Panc1 (cell line): ENCODE data around the gene TBC1D12. TPM values are rescaled to one million over a fixed set of nuclear protein-coding genes. Genes with fewer than 3 reads are reported as not detected.

Experiments used
- ATAC-seq: fragments of 200-7000 bp; cut with Tn5 transposase; 2 replicates; pipeline ENCODE4 v1.9.1; 2020; ENCODE audit warnings: mild to moderate bottlenecking, moderate library complexity
- BruUV-seq: library from RNA; stranded (reverse); fragments of 400-500 nt; replicated peaks from 2 replicates; lab custom pipeline; 2021; lab: Mats Ljungman, UMichigan
- CTCF ChIA-PET: fragments of 300-600 bp; sonication (Branson Sonifier 250); formaldehyde crosslinking; loops from one replicate; lab custom pipeline; 2022; ENCODE audit warnings: antibody characterized with exemption; lab: Charles Lee
- POLR2A ChIA-PET: fragments of 300-600 bp; sonication (Branson Sonifier 250); formaldehyde crosslinking; loops from one replicate; lab custom pipeline; 2022; ENCODE audit warnings: antibody characterized with exemption; lab: Charles Lee
- DNase-seq: peaks from one replicate; pipeline ENCODE4 v3.0.0-alpha.2; 2010; ENCODE audit warnings: low read depth, low spot score
- H3K27ac ChIP-seq: 2 replicates; pipeline ENCODE4 v1.5.1; 2011; ENCODE audit warnings: mild to moderate bottlenecking, low read length, inconsistent platforms
- H3K27me3 ChIP-seq: fragments of 200-500 bp; sonication (Bioruptor generic); 2 replicates; pipeline ENCODE4 v1.6.0; 2014; ENCODE audit warnings: low read length, inconsistent platforms; ENCODE audit not compliant: control insufficient read depth, insufficient read depth
- H3K36me3 ChIP-seq: fragments of 200-500 bp; sonication (Bioruptor generic); 2 replicates; pipeline ENCODE4 v1.5.1; 2014; ENCODE audit warnings: inconsistent platforms, mild to moderate bottlenecking, low read length, moderate library complexity; ENCODE audit not compliant: control insufficient read depth, insufficient read depth
- H3K4me1 ChIP-seq: 2 replicates; pipeline ENCODE4 v1.5.1; 2011; ENCODE audit warnings: inconsistent platforms, mild to moderate bottlenecking, low read length, moderate library complexity; ENCODE audit not compliant: control insufficient read depth, insufficient read depth
- H3K4me3 ChIP-seq, 2 experiments: 2 replicates each; pipeline ENCODE4 v1.5.1; 2011 to 2012; ENCODE audit warnings: low read depth in 2 of 2, low read length in 2 of 2, mild to moderate bottlenecking in 2 of 2, inconsistent platforms in 1 of 2, moderate library complexity in 1 of 2
- H3K9me3 ChIP-seq: fragments of 200-500 bp; sonication (Bioruptor generic); 2 replicates; pipeline ENCODE4 v1.5.1; 2014; ENCODE audit warnings: low read depth, mild to moderate bottlenecking, inconsistent platforms, low read length, moderate library complexity; ENCODE audit not compliant: control insufficient read depth, insufficient read depth
- CTCF ChIP-seq: fragments of 450-650 bp; IDR thresholded peaks from 2 replicates; pipeline ENCODE4 v1.5.1; 2017; ENCODE audit warnings: mild to moderate bottlenecking
- POLR2AphosphoS5 ChIP-seq: IDR thresholded peaks from 2 replicates; pipeline ENCODE4 v1.6.1; 2012; ENCODE audit warnings: mild to moderate bottlenecking, low read depth, low read length, moderate library complexity
- REST ChIP-seq, 2 experiments: IDR thresholded peaks; 2 replicates each; pipeline ENCODE4 v1.6.1; 2011 to 2012; ENCODE audit warnings: low read depth in 2 of 2, control low read depth in 1 of 2, low read length in 1 of 2, mild to moderate bottlenecking in 1 of 2, moderate library complexity in 1 of 2; ENCODE audit not compliant: insufficient read depth in 1 of 2
- SIN3A ChIP-seq: IDR thresholded peaks from 2 replicates; pipeline ENCODE4 v1.6.1; 2012; ENCODE audit warnings: low read depth, mild to moderate bottlenecking, low read length, moderate library complexity, borderline replicate concordance; ENCODE audit not compliant: insufficient read depth
- TCF7L2 ChIP-seq: IDR thresholded peaks from 2 replicates; pipeline ENCODE4 v1.6.1; 2011; ENCODE audit warnings: mild to moderate bottlenecking, low read depth, low read length, inconsistent platforms
- in situ Hi-C: cut with HindIII; loops from 2 replicates; pipeline ENCODE4 v1.10.0; 2016; ENCODE audit warnings: low sequenced_read_pairs, low pct_unique_long_range_greater_than_20kb
- intact Hi-C: fragments of 100-400 bp; cut with micrococcal nuclease; formaldehyde crosslinking; loops from one replicate; pipeline ENCODE4 v1.10.0; 2022; ENCODE audit not compliant: unreplicated experiment
- total RNA-seq: library from RNA; stranded (reverse); gene quantifications from one replicate; pipeline ENCODE4 v1.2.1, GENCODE V29; 2021; ENCODE audit not compliant: unreplicated experiment

The TBC1D12 gene
- total RNA-seq, 1 experiment from 2014 or later, result 23.7 TPM

- H3K36me3 ChIP-seq, result no peaks in the 10 kb centered on the region; the same call in 1 of the 2 replicates
- CTCF ChIA-PET, result interaction anchor here (0.5 kb wide), 1 partner anchor 56 kb away, joined by 3 read pairs; no protein-coding TSS in a partner anchor
Measured at GRCh38 chr10:94481410-94481809, 79.1 kb downstream of the TBC1D12 start.

GRCh38 chr10:94483970-94484369 is 81.6 kb downstream of the TBC1D12 start:
- no peak for TF ChIP-seq CTCF
- no peak for TF ChIP-seq TCF7L2
- no peak for TF ChIP-seq POLR2AphosphoS5
- TF ChIP-seq SIN3A, result no peak
- no peak for TF ChIP-seq REST (IDR thresholded peaks at IDR 0.05; ENCODE audit: insufficient read depth in 1 of 2, low read depth in 2 of 2, low read length in 1 of 2)
- in situ Hi-C loops, result no loop called here
- ATAC-seq (no peak), DNase-seq (no peak)
- peaks cover 4% of the 10 kb centered on the region; the same call in 1 of the 2 replicates for H3K9me3 ChIP-seq
- 0 out of 2 replicates have a peak, but pooled peaks cover 3% of the 10 kb centered on the region for H3K4me1 ChIP-seq
- no peak overlapping the region for H3K27ac ChIP-seq
- CTCF ChIA-PET, result no interaction called here
- no peaks in the 10 kb centered on the region for H3K36me3 ChIP-seq
- intact Hi-C loops, result no loop called here
- BruUV-seq, result no TSS peak
- POLR2A ChIA-PET, result no interaction called here
- no peaks in the 10 kb centered on the region for H3K27me3 ChIP-seq
- no peak overlapping the region for H3K4me3 ChIP-seq

More at GRCh38 chr10:94481410-94481809, 79.1 kb downstream of the TBC1D12 start:
- Histone ChIP-seq H3K4me1 (no peaks in the 10 kb centered on the region), H3K9me3 (peaks cover 4% of the 10 kb centered on the region; the same call in 1 of the 2 replicates), H3K4me3 (no peak overlapping the region), H3K27me3 (no peaks in the 10 kb centered on the region), H3K27ac (no peak overlapping the region)
- no TSS peak for BruUV-seq
- TF ChIP-seq TCF7L2 (no peak), POLR2AphosphoS5 (no peak), CTCF (no peak), SIN3A (no peak), REST (IDR thresholded peaks at IDR 0.05; ENCODE audit: insufficient read depth in 1 of 2, low read depth in 2 of 2, low read length in 1 of 2) (no peak)
- POLR2A ChIA-PET, result no interaction called here
- ATAC-seq (no peak), DNase-seq (no peak)
- in situ Hi-C loops (no loop called here), intact Hi-C loops (no loop called here)
